Stimulated activated CD4-positive, alpha-beta T cell treated with anti-CD3 and anti-CD28 coated beads, Interleukin-12 subunit alpha, Interleukin-12 subunit beta, amount 100 ng/mL, for 4 hours (primary cell): ENCODE data around the gene SLC4A2.

ENCODE experiments used
- DNase-seq: peaks from one replicate; pipeline ENCODE4 v3.0.0-alpha.2; 2020

The SLC4A2 gene

DNA sequence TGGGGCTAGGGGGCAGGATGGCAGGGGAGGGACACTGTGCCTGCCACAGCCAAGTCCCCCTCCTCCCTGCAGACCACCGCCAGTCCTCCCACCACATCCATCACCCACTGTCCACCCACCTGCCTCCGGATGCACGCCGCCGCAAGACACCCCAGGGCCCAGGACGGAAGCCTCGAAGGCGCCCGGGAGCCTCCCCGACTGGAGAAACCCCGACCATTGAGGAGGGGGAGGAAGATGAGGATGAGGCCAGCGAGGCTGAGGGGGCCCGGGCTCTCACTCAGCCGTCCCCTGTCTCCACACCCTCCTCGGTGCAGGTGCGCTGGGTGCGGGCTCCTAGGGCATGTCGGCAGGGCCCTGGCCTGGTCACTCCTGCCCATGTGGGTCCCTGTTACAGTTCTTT, 5.1 kb downstream of the SLC4A2 start:
- no peak for DNase-seq

DNA sequence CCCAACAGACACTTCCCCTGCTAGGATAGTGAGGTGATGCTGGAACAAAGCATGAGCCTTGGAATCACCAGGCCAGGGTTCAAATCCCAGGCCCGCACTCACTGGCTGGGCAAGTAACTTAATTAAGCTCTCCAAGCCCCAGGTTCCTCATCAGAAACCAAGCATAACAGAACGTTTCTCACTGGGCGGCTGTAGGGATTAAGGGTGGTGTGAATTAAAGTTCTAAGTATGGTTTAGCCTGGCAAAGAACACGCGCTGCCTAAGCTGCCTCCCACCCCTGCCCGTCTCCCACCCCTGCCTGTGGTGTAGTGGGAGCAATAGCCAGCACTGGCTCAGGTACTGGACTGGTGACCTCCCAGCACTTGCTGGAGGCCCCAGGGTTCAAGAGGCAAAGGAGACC, 5.6 kb downstream of the SLC4A2 start:
- no peak for DNase-seq

DNA sequence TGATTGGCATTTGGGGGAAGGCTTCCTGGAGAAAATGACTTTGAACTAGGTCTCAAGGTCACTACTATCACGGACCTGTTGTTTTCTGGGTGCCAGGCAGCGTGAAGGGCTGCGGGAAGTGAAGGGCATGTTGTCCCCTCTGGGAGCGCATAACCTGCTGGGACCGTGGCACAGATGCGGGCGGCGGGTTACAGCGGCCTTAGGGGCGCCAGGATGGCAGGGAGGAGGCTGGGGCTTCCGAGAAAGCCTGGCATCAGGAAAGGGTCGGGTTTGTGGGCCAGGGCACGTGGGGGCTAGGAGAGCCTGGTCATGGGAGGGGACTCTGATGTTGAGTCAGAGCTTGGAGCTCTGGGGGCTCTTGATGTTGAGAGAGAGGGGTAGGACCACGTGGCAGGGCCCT, 6.1 kb downstream of the SLC4A2 start:
- no peak for DNase-seq

DNA sequence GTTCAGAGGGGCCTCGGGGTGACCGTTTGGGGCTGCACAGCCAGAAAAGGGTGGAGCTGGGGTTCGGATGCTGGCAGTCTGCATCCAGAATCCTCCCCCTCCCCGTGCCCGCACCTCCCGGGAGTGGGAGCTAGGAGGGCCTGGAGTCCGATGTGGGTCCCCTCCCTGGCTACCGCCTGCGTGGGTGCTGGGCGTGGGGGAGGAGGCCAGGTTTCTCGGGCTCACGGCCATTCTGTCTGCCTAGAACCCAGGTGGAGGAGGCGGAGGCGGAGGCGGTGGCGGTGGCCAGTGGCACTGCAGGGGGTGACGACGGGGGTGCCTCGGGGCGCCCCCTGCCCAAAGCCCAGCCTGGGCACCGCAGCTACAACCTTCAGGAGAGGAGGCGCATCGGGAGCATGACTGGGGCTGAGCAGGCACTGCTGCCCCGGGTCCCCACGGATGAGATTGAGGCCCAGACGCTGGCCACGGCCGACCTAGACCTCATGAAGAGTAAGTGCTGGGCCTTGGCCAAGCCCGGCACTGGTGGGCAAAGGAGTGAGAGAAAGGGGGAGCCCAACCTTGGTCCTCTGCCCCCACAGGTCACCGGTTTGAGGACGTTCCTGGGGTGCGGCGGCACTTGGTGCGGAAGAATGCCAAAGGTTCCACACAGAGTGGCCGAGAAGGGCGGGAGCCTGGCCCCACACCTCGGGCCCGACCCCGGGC, 7.0 kb downstream of the SLC4A2 start:
- DNase-seq = no peak

DNA sequence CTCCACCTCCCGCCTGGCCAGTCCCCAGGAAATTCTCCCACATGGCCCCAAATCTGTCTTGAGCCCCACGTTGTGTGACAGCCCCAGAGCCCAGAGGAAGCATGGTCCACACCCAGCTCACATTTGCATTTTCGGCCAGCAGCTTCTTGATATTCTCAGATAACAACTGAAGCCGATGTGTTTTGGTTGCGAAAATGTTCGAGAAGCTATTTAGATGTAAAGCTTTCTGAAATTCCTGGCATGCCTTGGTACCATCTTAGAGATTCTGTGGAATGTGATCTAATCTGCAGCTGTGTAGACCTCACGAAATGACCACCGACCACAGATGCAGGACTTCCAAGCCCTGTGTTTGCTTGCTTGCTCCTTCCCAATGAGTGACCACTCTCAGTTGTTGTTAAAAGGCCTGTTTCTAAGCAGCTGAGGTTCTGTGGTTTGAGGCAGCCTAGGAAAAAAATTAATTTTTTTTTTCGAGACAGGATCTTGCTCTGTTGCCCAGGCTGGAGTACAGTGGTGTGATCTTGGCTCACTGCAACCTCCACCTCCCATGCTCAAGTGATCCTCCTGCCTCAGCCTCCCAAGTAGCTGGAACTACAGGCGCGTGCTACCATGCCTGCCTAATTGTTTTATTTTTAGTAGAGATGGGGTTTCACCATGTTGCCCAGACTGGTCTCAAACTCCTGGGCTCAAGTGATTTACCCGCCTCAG, 8.8 kb downstream of the SLC4A2 start:
- no peak for DNase-seq

DNA sequence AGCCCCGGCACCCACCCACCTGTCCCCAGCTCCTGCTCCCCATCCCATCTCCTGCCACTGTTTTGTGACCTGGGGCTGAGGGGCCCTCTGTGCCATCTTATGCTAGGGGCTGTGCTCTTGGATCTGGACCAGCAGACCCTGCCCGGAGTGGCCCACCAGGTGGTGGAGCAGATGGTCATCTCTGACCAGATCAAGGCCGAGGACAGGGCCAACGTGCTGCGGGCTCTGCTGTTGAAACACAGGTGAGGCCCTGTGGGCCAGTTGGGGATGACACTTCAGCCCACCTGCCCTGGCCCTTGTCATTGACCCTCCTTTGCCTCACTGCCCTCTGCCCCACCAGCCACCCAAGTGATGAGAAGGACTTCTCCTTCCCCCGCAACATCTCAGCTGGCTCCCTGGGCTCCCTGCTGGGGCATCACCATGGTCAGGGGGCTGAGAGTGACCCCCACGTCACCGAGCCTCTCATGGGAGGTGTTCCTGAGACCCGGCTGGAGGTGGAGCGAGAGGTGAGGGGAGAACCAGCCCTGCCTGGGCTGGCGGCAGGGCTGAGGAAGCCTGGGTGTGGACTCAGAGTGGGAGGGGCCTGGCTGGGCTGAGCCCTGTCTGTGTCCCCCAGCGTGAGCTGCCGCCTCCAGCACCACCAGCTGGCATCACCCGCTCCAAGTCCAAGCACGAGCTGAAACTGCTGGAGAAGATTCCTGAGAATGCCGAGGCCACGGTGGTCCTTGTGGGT, 10.6 kb downstream of the SLC4A2 start:
- no peak for DNase-seq

DNA sequence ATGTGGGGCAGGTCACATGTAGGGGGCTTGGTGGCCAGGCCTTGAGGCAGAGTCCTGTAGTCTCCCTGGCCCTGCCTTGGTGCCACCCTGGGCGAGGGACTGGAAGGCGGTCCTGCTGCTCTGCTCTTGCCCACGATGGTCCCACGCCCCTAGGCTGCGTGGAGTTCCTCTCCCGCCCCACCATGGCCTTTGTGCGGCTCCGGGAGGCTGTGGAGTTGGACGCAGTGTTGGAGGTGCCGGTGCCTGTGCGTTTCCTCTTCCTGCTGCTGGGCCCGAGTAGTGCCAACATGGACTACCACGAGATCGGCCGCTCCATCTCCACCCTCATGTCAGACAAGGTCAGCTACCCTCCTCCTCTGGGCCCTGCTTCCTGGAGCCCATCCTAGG, 11.2 kb downstream of the SLC4A2 start:
- no peak for DNase-seq

DNA sequence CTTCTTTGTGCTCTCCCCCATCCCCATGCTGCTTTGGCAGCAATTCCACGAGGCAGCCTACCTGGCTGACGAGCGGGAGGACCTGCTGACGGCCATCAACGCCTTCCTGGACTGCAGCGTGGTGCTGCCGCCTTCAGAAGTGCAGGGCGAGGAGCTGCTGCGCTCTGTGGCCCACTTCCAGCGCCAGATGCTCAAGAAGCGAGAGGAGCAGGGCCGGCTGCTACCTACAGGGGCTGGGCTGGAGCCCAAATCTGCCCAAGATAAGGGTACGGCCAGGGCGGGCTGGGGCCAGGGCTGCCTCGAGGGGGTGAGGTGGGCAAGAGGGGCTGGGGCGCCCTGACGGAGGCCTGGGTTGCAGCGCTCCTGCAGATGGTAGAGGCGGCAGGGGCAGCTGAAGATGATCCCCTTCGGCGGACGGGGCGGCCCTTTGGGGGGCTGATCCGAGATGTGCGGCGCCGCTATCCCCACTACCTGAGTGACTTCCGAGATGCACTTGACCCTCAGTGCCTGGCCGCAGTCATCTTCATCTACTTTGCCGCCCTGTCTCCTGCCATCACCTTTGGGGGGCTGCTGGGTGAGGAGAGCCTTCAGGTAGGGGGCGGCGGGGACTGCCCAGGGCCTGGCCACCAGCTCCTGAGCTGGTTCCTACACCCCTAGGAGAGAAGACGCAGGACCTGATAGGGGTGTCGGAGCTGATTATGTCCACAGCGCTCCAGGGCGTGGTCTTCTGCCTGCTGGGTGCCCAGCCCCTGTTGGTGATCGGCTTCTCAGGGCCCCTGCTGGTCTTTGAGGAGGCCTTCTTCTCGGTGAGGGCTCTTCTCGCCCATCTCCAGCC, 11.9 kb downstream of the SLC4A2 start:
- DNase-seq = no peak

DNA sequence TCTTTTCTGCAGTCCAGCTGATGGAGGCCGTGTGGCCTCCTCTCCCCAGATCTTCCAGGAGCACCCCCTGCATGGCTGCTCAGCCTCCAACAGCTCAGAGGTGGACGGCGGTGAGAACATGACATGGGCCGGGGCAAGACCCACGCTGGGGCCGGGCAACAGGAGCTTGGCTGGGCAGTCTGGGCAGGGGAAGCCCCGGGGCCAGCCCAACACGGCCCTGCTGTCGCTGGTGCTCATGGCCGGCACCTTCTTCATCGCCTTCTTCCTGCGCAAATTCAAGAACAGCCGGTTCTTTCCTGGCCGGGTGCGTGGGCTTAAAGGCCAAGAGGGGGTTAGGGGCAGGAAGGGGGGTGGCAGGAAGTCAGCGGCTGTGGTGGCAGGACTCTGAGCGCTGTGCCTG, 14.6 kb downstream of the SLC4A2 start:
- DNase-seq = no peak

DNA sequence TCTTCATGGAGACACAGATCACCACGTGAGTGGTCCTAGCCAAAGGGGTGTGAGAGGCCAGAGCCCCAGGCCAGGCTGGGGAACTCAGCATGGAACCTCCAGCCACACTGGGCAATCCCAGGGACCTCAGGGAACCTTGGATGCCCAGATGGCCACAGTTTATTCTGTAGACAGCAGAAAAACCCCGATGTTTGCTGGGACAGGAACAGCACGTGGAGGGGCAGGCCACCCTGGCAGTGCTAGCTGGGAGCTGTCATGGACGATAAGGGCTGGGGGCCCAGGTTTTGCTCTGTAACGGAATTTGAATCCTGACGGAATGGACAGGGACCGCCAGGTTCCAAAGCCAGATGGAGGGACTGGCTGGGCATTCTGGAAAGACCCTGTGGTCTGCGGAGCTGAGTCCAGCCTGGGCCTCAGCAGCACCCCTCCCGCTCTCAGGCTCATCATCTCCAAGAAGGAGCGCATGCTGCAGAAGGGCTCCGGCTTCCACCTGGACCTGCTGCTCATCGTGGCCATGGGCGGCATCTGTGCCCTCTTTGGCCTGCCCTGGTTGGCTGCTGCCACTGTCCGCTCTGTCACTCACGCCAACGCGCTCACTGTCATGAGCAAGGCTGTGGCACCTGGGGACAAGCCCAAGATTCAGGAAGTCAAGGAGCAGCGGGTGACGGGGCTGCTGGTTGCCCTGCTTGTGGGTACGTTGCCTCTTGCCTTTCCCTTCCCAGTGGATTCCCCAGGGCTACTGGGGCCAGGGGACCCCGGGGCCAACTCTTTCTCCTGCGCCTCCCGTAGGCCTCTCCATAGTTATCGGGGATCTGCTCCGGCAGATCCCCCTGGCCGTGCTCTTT, 15.7 kb downstream of the SLC4A2 start:
- no peak for DNase-seq

DNA sequence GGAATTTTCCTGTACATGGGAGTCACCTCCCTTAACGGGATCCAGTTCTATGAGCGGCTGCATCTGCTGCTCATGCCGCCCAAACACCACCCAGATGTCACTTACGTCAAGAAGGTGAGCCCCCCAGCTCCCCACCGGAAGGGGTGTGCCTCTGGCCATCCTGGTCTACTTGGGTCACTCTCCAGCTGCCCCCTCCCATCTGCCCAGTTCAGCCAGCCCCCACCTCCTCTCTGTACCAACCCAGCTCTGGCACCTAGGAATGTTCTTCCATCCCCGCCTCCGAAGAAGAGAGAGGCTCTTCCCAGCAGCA, 16.2 kb downstream of the SLC4A2 start:
- DNase-seq = no peak

DNA sequence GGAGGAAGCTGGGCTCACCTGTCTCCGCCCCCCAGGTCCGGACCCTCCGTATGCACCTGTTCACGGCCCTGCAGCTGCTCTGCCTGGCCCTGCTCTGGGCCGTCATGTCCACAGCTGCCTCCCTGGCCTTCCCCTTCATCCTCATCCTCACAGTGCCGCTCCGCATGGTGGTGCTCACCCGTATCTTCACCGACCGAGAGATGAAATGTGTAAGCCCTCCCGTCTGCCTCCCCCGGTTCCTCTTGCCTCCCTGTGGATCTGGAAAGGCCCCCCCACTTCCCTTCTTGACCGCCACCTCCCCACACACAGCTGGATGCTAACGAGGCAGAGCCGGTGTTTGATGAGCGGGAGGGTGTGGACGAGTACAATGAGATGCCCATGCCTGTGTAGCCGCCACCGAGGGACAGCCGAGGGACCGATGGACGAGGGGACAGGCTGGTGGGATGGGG, 16.6 kb downstream of the SLC4A2 start:
- no peak for DNase-seq

DNA sequence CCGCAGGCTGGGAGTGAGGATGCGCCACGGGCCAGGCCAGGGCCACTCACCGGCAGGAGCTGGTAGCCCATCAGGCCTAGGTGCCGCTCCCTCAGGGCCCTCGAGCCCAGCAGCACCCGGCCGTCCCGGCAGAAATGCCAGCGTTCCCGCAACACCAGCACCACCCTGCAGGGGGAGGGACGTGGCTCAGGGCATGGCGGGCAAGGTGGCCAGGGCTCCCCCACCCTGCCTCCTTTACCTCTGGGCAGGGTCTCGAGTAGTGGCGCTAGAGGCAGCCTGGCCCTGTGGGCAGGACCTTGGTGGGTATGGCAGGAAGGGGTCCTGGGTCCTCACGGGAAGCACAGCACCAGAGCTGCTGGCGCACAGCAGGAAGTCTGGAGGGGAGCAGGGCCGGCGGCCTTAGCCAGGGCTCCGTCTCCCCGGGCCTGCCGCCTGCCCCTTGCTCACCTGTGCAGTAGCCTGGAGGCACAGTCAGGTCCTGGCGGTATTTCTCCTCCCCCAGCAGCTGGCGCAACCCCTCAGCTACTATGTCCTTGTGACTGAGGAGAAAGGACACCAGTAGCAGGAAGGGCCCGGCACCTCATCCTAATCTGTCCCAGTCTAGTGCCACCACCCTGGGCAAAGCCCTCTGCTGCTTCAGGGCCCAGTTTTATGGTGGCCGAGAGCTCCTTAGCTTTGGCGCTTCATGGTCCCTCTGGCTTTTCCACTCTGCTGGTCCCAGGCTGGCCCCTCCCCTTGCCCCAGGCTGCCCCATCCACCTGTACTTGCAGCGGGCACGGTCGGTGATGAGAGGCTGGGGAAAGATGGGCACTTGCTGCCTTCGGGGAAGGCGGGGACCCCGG, 17.7 kb downstream of the SLC4A2 start:
- no peak for DNase-seq

DNA sequence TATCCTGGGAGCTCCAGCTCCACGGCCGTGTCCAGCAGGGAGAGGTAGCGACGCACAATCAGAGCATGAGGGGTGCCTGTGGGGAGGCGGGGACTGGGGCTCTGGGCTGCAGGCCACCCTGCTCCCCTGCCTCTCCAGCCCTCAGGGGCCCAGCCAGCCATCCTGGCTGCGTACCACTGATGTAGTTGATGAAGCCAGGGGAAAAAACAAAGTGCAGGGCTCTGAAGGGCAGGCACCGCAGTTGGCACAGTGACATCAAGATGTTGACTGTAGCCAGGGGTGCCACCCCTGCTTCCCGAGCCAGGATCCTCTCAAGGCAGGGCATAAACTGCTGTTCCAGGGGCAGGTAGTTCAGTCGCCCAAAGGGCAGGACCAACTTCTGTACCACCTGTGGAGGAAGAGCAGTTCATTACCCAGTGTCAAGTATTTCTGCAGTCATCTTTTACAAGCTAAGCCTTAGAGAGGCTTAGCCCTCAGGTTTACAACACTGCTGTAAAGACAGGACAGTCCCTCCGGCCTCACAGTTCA, 18.4 kb downstream of the SLC4A2 start:
- no peak for DNase-seq

DNA sequence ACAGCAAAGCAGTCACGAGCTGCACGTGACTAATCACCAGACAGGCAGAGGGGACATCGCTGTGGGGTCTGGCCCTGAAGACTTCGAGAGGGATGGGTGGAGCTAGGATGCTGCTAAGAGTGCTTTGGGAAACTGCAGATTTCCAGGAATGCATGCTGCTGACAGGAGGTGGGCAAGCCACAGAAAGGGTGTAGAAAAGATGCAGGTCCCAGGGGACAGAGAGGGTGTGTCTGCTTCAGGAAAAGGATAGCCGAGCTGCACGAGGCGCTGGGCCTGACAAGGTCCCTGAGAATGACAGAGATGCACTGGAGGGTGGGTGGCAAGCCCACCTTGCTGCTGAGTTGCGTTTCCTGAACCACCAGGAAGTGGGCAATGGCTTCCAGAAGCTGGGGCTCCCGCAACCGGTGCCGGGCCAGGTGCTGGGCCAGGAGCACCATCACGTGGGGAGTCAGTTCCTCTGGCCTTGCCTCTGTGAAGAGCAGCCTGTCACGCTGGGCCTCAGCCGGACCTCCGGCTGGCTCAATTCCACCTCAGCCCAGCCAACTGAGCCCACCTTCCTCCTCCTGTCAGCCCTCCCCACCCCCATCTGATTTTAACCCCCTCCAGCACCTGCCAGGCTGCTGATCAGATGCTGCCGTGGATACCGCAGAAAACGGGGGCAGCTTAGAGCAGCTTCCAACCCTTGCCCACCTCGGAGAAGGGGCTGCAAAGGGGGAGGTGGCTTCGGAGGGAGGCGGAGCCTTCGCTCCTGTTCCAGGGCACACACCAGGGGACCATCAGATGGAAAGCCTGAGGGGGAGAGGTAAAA, 19.0 kb downstream of the SLC4A2 start:
- DNase-seq = no peak

DNA sequence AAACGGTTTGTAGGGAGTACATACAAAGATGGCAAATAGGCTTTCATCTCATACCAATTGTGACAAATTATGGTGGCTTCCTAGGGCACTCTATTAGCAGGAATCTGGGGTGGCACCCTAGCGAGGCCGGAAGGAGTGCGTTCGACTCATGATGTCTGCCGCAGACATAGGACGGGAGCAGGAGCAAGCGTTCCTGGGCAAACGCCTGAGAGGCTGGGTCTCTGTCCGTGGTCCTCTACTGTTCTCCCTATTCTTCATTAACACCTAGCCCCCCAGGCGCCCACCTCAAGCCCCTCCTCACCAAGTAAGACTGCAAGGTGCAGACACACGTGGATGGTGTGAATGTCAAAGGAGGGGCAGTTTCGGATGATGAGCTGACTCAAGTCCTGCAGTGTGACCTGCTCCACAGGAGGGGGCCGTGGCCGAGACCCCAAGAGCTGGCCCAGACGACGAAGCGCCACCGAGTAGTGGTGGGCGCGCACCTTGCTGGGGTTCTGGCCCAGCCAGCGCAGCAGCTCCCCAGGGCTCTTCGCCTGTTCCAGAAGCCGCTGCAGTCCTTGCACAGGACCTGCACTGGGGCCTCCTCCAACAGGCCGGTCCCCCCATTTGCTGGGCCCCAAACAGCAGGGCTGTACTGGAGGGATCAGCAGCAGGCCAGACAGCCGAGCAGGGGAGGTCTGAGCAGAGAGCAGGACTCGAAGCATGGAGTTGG, 20.0 kb downstream of the SLC4A2 start:
- DNase-seq = no peak

DNA sequence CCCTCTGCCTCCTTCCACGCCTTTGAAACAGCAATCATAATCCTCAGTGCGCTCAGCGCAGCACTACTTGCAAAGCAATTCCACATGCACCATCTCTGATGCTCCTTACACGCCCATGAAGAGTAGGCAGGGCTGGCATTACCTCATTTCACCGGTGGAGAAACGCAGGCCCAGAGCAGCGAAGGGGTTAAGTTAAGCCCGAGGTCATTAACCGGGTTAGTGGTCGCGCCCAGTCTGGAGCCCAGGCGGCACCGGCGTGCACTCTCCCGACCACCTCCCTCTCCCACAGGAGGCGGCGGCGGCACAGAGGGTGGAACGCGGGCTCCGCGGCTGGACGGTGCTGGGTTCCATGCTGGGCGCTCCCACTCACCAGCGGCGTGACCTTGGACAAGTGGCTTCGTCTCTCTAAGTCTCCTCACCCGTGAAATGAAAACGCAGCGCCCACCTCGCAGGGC, 20.7 kb downstream of the SLC4A2 start:
- DNase-seq = peak; percentile 36

DNA sequence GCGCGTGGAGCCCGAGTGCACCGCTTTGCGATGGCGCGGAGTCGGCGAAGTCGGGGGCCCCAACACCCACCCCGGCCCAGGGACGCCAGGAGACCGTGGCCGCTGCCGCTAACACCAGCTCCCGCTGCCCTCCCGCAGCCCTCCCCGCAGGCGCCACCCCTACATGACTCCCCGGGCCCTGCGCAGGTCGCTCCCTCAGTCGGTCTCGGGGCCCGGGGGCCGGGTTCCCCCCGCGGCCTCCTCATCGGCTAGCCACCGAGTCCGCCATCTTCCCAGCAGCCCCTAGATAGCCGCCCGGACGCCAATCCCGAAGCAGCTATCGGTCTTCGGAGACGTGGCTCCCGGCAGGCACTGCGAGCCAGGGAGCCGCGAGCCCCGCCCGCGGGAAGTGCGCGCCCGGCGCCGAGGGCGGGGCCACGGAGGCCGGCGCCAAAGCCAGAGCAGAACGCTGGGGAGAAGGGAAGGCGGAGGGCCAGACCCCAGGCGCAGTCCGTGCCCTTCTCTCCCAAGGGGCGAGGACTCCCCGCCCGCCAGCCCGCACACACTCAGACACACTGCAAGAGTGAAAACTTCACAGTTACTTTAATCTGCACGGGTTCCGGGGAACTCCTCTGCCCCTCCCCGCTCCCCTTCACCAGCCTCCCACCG, 21.3 kb downstream of the SLC4A2 start, which contains the start of gene FASTK:
Gene FASTK (minus strand): TSS at position 288 of the 648 bp plus-strand sequence. CDS start 43 bp downstream, at position 245.
- DNase-seq = peak; percentile 84
